Type B pancreatic cell (in vitro differentiated cells): Measurements from ENCODE around the gene INSC. TPM values are rescaled to one million over a fixed set of nuclear protein-coding genes. Genes with fewer than 3 reads are reported as not detected.

Source experiments
- DNase-seq: peaks from one replicate; pipeline ENCODE4 v3.0.0; 2021; ENCODE audit warnings: mixed read lengths; ENCODE audit not compliant: unreplicated experiment; ENCODE audit errors: extremely low spot score
- H3K27ac Mint-ChIP-seq: 2 replicates; pipeline ENCODE4 v1.8.0; 2021; ENCODE audit warnings: mild to moderate bottlenecking, mixed read lengths
- H3K27me3 Mint-ChIP-seq: 2 replicates; pipeline ENCODE4 v1.8.0; 2021; ENCODE audit warnings: mixed read lengths
- H3K36me3 Mint-ChIP-seq: 2 replicates; pipeline ENCODE4 v1.8.0; 2021; ENCODE audit warnings: mixed read lengths
- H3K4me1 Mint-ChIP-seq: one replicate; pipeline ENCODE4 v1.8.0; 2021; ENCODE audit warnings: mixed read lengths; ENCODE audit not compliant: unreplicated experiment
- H3K4me3 Mint-ChIP-seq: 2 replicates; pipeline ENCODE4 v1.8.0; 2021; ENCODE audit warnings: mild to moderate bottlenecking, mixed read lengths
- H3K9me3 Mint-ChIP-seq: 2 replicates; pipeline ENCODE4 v1.8.0; 2021; ENCODE audit warnings: mixed read lengths
- CTCF ChIP-seq: fragments of 200-600 bp; sonication (generic); conservative IDR thresholded peaks from 2 replicates; pipeline ENCODE4 v1.5.0; 2021; ENCODE audit warnings: antibody characterized with exemption, mild to moderate bottlenecking
- total RNA-seq: library from RNA; stranded (reverse); gene quantifications from 2 replicates; pipeline ENCODE4 v1.2.1, GENCODE V29; 2021; ENCODE audit warnings: low replicate concordance

Gene INSC
- total RNA-seq, 1 donor from 2014 or later = 1.2 TPM

GRCh38 chr11:15074206-15075161 lies 40.2 kb upstream of the INSC start:
- Mint-ChIP-seq H3K4me1 (no peaks in the 10 kb centered on the region), H3K36me3 (no peaks in the 10 kb centered on the region), H3K27ac (no peak overlapping the region), H3K27me3 (peaks cover 38% of the 10 kb centered on the region), H3K4me3 (no peak overlapping the region), H3K9me3 (no peaks in the 10 kb centered on the region)
- peak; percentile 92 for TF ChIP-seq CTCF
- DNase-seq = peak; percentile 90

- no peaks in the 10 kb centered on the region for H3K4me1 Mint-ChIP-seq
- peaks cover 45% of the 10 kb centered on the region for H3K27me3 Mint-ChIP-seq
- peak; percentile 36 for TF ChIP-seq CTCF
- H3K9me3 Mint-ChIP-seq = no peaks in the 10 kb centered on the region
- DNase-seq = no peak
- H3K4me3 Mint-ChIP-seq = no peak overlapping the region
- H3K27ac Mint-ChIP-seq = no peak overlapping the region
- no peaks in the 10 kb centered on the region for H3K36me3 Mint-ChIP-seq
These were observed 39.6 kb upstream of the INSC start for GRCh38 chr11:15075162-15075526.

- no peak overlapping the region for H3K27ac Mint-ChIP-seq
- TF ChIP-seq CTCF = no peak
- no peaks in the 10 kb centered on the region for H3K4me1 Mint-ChIP-seq
- DNase-seq = no peak
- H3K4me3 Mint-ChIP-seq = no peak overlapping the region
- peaks cover 23% of the 10 kb centered on the region for H3K27me3 Mint-ChIP-seq
- no peaks in the 10 kb centered on the region for H3K36me3 Mint-ChIP-seq
- H3K9me3 Mint-ChIP-seq = peaks cover 6% of the 10 kb centered on the region
These were observed 23.5 kb upstream of the INSC start for GRCh38 chr11:15091175-15091574.

GRCh38 chr11:15091625-15092024 lies 23.1 kb upstream of the INSC start:
- DNase-seq = no peak
- Mint-ChIP-seq H3K9me3 (peaks cover 6% of the 10 kb centered on the region), H3K4me3 (no peak overlapping the region), H3K27ac (no peak overlapping the region), H3K4me1 (no peaks in the 10 kb centered on the region), H3K36me3 (no peaks in the 10 kb centered on the region), H3K27me3 (peaks cover 20% of the 10 kb centered on the region)
- no peak for TF ChIP-seq CTCF

- Mint-ChIP-seq H3K4me3 (no peak overlapping the region), H3K9me3 (no peaks in the 10 kb centered on the region), H3K27ac (no peak overlapping the region), H3K36me3 (no peaks in the 10 kb centered on the region), H3K27me3 (peaks cover 23% of the 10 kb centered on the region), H3K4me1 (no peaks in the 10 kb centered on the region)
- no peak for TF ChIP-seq CTCF
- DNase-seq = no peak
These were observed 21.3 kb upstream of the INSC start for GRCh38 chr11:15093432-15093831.
